GM18502 (cell line): ENCODE results near the gene TFPI.

ENCODE experiments used
- ATAC-seq: cut with Tn5 transposase; IDR thresholded peaks from one replicate; pipeline ENCODE4 v1.9.1; 2021; ENCODE audit warnings: mild to moderate bottlenecking; ENCODE audit not compliant: unreplicated experiment, poor library complexity

Gene TFPI

DNA sequence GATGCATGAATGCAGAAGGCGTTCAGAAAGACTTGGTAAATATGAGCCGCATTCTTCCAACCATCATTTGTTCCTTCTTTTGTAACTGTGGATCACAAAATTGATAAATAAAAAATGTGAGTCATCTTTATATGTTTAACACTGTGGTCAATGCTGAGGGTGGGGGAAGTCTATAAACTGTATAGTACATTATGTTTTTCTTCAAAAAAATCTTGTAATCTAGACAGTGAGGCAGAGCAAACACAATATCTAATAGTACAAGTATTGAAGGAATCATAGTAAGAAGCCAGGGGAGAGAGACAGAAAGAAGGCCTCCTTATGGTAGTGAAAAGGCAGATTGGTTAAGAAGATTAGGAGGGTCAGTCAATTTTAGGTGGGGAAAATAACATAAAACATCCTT is 75.5 kb downstream of the TFPI start:
- no peak for ATAC-seq

- ATAC-seq = no peak
Observed at GRCh38 chr2:187477051-187477450, 77.2 kb downstream of the TFPI start.

DNA sequence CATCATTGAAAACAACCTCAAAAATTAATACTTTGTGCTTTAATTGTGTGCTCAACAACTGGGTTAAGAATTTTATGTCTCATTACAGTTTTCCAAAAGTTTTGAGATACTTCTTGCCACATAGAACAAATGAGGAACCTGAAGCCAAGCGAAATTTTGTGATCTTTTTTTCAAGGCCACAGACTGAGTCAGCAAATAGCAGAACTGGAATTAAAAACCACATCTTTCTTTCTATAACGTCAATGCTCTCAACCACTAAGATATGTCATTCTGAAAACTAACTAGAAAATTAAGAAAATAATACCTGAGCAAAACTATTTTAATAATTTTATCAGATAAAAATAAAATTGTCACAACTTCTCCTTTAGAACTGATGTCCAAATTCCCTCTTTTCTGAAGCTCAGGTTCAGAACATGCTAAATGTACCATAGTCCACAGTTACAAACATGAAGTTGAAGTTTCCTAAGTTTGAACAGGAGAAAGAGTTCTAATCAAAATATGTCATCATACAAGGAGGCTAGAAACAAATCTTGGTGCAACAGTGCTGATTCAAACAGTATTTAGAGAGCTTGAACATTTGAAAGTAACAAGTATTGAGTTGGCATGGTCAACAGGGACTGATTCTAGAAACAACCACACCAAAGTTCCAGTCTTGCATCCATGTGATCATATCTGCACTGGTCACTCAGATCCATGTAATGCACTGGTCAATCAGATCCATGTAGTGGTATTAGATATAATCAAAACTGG is 78.6 kb downstream of the TFPI start:
- peak; percentile 95 for ATAC-seq

- no peak for ATAC-seq
Observed at GRCh38 chr2:187470698-187471097, 83.5 kb downstream of the TFPI start.

DNA sequence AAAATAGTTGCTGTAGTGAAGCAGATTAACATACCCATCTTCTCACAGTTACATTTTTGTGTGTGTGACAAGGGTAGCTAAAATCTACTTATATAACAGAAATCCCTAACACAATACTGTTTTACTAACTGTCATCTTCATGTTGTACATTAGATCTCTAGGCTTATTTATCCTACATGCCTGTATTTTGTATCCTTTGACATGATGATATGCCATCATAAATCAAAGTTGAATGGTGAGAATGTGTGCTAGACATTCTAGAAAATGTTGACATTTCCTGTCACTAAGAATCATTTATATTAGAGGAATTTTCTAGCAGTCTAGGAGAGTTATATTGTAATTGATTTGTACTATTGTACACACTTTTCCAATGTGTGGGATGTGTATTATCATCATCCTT is 84.7 kb downstream of the TFPI start:
- ATAC-seq = no peak

GRCh38 chr2:187468262-187468661 is 86.0 kb downstream of the TFPI start:
- no peak for ATAC-seq

GRCh38 chr2:187466129-187466792 is 88.0 kb downstream of the TFPI start:
- no peak for ATAC-seq

DNA sequence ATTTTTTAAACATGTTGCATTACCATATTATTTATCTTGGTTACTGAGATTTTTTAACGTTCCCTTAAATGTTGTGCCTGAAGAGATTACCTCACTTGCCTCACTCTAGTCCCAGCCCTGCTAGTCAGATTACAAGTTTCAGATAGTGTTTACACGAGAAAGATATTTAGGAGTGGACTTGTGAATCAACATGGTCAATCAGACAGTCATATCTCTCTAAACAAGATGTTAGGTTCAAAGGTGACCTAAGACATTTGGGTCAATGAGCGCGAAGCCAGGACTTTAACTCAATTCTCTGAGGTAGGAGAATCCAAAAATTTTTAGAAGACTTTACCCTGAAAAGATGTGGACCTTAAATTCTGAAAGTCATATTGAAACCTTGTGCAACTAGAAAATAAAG is 91.4 kb downstream of the TFPI start:
- no peak for ATAC-seq

DNA sequence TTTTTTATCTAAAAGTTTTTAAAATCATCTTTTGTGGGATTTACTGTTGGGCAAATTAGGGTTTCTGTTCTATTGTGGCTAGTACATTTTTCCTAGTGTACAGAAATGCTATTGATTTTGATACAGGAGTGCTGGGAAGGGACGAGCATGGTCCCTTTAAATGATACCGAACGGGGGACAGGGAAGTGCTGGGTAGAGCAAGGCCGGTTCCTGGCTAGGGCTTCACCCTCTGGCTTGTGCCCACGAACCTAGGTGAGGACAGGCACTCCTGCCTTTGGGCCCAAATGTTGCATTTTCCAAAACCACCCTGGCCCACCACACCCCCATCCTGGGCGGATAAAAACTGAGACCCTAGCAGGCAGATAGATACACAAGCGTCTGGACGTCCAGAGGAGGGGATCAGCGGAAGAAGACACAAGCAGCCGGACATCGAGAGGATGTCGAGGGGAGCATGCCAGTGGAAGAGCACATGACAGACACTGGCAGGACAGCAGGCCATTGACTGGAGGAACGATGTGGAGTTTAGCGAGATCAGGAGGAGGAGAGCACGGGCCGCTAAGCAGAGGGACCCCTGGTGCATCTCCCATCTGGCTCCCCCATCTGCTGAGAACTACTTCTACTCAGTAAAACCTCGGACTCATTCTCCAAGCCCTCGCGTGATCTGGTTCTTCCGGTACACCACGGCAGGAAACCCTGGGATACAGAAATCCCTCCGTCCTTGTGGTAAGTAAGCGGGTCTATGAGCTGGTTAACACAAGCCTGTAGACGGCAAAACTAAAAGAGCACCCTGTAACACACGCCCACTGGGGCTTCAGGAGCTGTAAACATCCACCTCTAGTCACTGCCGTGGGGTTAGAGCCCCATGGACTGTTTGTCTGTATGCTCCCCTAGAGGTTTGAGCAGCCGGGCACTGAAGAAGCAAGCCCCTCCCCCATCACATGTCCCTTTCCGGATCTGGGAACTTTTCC is 92.7 kb downstream of the TFPI start:
- no peak for ATAC-seq

DNA sequence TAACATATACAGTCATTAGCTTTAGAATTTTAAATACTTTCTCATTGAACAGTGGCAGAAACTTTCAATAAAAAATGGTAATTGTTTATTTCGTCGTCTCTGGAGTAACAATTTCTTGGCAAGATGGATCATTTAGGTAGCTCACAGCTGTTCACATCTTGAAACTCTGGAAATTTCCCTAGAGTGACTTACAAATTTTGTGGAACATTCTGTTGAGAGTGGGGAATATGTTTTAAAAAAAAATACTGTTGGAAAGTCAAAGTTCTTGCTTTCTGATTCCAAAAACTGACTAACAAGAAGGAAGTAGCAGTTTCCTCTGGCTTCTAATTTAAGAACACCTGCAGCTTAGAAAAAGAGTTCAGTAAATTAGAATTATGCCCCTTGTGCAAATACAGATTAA is 95.0 kb downstream of the TFPI start:
- ATAC-seq = no peak

DNA sequence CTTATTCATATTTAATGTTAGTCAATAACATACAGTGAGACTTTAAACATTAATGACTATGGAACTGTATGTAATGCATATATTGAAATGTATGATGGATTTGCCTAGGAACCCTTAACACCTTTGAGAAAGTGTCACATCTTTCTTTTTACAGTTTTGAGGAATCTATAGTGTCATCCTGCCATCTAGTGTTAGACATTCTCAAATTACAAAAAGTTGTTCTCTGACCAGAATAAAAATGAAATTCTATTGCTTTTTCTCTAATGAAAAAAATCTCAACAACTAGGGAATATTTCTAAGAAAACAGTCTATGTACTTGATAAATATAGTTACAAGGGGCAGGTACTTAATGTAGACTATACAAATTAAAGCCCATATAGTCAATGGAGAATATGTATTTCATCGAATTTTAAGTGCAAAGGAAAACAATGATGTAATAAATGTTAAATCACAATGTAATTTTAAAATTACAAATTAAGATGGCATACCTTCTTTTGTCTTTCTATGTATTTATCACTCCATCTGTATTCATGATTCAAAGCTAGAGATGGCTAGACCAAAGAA is 101.1 kb downstream of the TFPI start:
- no peak for ATAC-seq

DNA sequence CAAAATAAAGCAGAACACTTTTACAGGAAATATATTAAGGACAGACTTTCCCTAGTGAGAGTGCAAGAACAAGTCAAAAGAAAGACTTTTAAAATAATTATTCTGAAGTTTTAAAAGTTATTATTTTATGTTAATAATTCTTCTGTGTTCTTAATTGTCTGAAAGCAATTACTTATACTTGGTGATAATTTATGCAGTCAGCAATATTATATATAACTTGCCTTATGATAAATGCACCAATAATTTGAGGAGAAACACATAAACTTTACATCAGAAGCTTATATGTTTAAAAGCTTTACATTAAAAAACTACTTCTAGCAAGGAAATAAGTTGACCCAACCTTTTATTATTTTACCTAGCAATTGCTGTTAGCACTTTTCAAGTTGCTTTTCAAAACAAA is 102.7 kb downstream of the TFPI start:
- no peak for ATAC-seq

DNA sequence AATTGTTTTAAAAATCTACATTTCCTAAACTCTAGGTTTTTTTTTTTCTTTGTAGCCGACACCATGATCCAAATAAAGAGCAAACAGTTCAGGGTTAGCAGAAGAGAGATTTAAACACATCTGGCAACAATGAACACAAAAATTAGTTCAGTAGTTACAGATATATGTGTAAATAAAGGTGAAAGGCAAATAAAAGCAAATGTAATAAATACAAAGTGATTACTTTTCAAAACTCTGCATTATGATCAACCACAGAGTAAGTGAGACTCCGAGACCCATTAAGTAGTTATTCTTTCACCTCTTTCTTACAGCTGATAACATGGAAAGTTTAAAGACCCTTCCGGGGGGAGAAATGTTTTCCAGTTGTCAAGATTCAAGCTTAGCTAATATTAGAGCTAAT is 106.9 kb downstream of the TFPI start:
- ATAC-seq = no peak

DNA sequence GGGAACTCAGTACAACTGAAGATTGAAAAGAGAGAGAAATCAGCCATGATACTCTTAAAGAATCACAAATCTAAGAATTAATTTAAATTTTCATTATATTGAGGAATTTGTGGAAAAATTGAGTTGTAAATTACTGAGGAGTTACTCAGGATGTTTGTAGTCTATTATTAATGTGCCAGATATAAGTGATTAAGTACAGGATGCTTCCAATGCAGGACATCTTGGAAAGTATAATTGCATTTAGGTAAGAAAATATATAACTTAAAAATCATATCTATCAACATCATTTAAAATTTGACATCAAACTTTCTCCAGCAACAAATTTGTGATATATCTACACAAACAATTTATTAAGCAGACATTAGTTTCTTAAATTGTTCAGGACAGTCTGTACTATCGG is 107.5 kb downstream of the TFPI start:
- no peak for ATAC-seq

DNA sequence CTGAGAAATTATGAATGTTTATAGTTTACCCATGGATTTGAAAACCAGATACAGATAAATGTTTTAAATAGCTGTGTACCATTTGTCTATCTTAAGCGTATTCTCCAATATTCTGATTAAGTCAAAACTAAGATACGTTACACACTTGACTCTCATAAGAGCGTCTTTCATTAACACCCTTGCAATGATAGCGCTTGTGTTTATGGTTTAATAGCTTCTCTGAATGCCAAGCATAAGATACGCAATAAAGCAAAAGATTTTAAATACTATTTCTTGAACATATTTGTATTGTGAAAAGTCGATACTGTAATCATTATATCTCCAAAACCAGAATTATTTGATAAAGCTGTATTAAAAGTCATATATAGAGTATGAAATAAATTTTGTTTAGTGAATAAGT is 109.2 kb downstream of the TFPI start:
- ATAC-seq = no peak

GRCh38 chr2:187442778-187443177 is 111.5 kb downstream of the TFPI start:
- no peak for ATAC-seq

DNA sequence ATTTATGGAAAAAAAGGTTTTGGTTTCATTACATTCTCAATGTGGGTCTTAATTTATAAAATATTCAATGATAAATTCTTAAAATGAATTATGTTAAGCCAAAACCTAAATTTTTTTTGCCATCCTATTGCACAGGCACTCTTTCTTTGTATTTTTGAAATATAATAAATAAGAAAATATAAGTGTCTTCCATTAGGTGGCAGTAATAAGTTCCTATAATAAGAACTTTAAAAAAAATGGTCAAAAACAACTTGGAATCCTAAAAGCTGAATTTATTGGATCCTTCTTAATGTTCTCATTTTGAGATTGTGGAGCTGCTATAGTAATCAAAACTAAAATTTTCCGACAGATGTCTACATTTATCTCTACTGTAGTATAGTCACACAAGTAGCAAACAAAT is 111.9 kb downstream of the TFPI start:
- no peak for ATAC-seq

GRCh38 chr2:187440101-187440675 is 114.0 kb downstream of the TFPI start:
- no peak for ATAC-seq

GRCh38 chr2:187438455-187438854 is 115.8 kb downstream of the TFPI start:
- no peak for ATAC-seq

- ATAC-seq = no peak
Observed at GRCh38 chr2:187435756-187436155, 118.5 kb downstream of the TFPI start.
